ENCODE results near the gene TRMT2A. TPM values are rescaled to one million over a fixed set of nuclear protein-coding genes. Genes with fewer than 3 reads are reported as not detected.

Gene TRMT2A
- total RNA-seq, 1 donor, result 45.3 TPM

DNA sequence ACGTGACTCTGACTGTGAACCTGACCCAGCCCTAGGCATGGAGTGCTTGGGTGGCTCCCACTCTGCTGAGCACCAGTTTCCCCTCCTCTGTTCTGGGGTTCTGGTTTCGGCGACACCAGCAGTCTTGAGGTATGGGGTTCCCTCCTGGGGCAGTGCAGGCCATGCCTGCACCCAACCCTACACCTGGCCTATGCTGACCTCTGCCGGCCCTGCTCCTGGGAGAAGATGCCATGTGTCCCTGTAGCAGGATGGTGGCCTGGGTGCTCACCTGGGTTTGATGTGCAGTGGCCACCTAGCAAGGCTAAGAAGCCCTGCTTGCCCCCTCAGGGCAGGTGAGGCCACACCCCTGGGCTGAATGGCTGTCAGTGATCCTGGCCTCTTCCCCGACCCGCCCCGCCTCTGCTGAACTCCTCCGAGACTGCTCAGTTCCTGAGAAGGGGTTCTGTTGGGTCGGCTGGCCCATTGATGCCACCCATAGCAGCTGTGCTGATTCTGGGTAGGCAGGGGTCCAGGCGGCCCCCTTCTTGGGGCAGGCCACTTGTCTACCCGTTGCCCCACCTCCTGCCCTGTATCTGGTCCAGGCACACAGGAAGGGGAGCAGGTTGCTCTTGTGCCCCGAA lies 17.0 kb upstream of the TRMT2A start:
- DNase-seq (ENCODE audit: low read depth), result no peak
- no peak overlapping the region for H3K4me3 ChIP-seq (ENCODE audit: low read depth, low read length)
- TF ChIP-seq, protein P1, sequence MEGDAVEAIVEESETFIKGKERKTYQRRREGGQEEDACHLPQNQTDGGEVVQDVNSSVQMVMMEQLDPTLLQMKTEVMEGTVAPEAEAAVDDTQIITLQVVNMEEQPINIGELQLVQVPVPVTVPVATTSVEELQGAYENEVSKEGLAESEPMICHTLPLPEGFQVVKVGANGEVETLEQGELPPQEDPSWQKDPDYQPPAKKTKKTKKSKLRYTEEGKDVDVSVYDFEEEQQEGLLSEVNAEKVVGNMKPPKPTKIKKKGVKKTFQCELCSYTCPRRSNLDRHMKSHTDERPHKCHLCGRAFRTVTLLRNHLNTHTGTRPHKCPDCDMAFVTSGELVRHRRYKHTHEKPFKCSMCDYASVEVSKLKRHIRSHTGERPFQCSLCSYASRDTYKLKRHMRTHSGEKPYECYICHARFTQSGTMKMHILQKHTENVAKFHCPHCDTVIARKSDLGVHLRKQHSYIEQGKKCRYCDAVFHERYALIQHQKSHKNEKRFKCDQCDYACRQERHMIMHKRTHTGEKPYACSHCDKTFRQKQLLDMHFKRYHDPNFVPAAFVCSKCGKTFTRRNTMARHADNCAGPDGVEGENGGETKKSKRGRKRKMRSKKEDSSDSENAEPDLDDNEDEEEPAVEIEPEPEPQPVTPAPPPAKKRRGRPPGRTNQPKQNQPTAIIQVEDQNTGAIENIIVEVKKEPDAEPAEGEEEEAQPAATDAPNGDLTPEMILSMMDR (IDR thresholded peaks at IDR 0.05; ENCODE audit: insufficient read depth, low read depth, low read length), result no peak

DNA sequence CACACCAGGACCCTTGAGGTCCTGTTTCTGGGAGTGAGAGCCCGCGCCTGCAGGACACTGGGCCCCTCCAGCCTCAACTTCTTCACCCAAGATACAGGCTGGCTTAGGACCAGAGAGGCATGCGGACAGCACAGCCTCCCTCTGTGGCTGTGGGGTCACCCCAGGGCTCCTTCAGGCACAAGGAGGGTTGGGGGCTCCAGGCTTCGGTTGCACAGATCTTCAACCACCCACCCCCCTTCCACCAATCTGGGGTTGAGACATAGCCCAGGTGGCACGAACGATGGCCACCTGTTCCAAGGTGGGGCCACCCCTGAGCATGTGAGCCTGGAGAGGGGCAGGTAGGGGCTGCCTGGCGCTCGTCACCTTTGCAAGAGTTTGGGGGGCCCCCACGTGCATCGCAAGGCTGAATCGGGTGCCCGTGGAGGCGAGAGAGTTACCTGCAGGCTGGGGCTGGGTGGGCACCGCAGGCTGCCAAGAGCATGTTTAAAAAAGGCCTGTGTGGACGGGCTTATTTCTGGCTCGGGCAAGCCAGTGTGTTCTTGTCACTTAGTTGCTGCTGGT lies 15.7 kb upstream of the TRMT2A start:
- H3K4me3 ChIP-seq (ENCODE audit: low read depth, low read length), result peak overlapping the region; percentile 85
- TF ChIP-seq, protein P1 (IDR thresholded peaks at IDR 0.05; ENCODE audit: insufficient read depth, low read depth, low read length), result no peak
- no peak for DNase-seq (ENCODE audit: low read depth)

DNA sequence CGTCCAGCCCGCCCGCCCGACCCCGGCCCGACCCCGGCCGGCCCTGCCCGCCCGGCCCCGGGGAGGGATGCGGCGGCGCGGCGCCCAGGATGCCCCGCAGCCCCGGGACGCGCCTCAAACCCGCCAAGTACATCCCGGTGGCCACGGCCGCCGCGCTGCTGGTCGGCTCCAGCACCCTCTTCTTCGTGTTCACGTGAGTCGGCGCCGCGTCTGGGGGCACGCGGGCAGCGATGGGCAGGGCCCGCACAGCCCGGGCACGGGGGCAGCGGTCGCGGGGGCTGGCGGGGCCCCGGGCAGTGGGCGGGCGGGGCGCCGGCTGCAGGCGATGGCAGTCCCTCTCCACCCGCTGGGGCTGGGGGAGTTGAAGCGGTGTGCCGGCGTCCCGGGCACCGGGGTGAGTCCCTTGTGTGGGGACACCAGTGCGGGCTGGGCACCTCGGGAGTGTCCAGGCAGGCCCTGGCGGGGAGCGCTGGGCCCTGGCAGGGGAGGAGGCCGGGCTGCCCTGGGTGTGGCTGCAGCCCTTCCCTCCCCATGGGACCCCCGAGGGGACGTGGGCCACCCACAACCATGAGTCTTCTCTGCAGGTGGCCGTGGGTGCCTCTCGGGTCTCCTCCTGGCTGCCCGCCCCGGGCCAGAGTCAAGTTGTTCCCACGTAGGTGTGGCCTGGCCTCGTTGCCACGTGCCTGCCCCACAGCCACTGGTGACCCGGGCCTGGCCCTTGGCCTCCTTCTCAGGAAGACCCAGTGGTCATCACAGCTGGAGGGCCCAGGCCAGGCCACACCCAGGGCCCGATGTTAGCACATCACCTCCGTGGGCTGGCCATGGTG lies 15.0 kb upstream of the TRMT2A start:
- TF ChIP-seq, protein P1 (IDR thresholded peaks at IDR 0.05; ENCODE audit: insufficient read depth, low read depth, low read length), result no peak
- DNase-seq (ENCODE audit: low read depth), result peak; percentile 30
- H3K4me3 ChIP-seq (ENCODE audit: low read depth, low read length), result peak overlapping the region; percentile 85

DNA sequence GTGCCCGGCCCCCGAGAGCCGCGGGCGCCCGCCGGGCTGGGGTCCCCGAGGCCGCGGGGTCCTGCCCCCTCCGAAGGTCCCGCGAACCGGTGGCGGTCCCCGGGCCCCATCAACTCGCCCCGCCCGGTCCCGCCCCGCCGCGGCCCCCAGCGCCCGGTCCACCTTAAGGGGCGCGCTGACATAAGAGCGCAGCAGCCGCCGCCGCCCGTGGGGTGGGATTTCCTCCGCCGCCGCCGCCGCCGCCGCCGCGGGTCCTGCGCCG lies 14.5 kb upstream of the TRMT2A start, which contains the start of gene ZDHHC8:
TSS of gene ZDHHC8 (plus strand) at position 208 of the 262 bp plus-strand sequence. CDS start 144 bp downstream, outside the sequence.
- peak; percentile 22 for DNase-seq (ENCODE audit: low read depth)
- TF ChIP-seq, protein P1 (IDR thresholded peaks at IDR 0.05; ENCODE audit: insufficient read depth, low read depth, low read length), result no peak

DNA sequence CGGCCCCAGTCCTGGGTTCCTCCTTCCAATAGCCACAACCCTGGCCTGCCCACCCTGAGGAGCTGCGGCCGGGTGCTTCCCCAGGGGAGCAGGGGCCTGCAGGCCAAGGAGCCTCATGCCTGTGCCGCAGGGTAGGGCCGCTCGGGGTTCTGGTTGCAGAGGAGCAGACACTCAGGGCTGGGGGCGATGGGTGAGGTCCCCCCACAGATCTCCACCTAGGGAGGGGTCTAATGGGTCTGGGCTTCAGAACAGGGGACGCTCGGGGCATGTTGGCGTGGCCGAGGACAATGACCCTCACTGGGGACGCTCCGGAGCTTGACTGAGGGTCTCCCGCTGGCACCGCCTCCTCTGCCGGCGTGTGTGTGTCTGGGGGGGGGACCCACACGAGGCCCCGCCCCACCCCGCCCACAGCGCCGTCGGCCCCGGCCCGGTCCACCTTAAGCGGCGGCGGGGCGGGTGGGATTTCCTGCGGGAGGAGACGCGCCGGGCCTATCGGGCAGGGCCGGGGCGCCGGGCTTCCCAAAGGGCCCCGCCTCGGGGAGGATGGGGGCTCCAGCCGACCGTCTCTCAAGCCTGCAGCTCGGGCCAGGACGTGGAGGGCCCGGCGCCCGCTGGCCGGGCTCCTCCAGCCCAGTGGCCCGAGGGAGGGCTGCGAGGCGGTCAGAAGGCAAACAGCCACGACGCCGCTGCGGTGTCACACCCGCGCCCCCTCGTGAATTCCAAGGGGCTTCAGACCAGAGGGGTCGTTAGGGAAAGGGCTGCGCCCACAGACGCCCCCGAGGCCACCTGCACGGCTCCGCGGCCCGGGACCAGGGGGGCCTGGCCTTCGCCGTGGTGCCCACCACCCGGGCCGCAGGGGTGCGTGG lies 13.9 kb upstream of the TRMT2A start:
- TF ChIP-seq, protein P1 (IDR thresholded peaks at IDR 0.05; ENCODE audit: insufficient read depth, low read depth, low read length), result no peak
- peak overlapping the region; percentile 82 for H3K4me3 ChIP-seq (ENCODE audit: low read depth, low read length)
- DNase-seq (ENCODE audit: low read depth), result peak; percentile 82

More for the DNA sequence above, 14.5 kb upstream of the TRMT2A start, which contains the start of gene ZDHHC8:
- peak within 1 kb of the TSS; percentile 85 for H3K4me3 ChIP-seq (ENCODE audit: low read depth, low read length)

DNA sequence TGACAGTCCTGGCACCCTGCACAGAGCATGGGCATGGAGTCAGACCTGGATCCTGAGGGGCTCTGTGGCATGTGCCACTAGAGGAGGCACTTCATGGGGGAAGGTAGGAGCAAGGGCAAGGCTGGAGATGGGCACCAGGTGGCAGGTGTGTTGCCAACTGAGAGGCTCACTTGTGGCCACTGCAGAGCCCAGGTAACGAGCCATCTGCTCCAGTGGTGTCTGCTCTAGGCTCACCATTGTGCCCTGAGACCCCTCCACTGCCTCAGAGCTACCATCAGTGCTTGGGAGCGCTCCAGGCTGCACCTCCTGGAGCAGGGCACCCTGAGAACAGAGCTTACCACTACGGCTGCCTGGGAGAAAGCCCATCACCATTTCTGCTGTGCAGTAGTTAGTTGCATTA lies 13.3 kb upstream of the TRMT2A start:
- TF ChIP-seq, protein P1 (IDR thresholded peaks at IDR 0.05; ENCODE audit: insufficient read depth, low read depth, low read length), result no peak
- H3K4me3 ChIP-seq (ENCODE audit: low read depth, low read length), result no peak overlapping the region
- DNase-seq (ENCODE audit: low read depth), result no peak
